Panc1 (cell line): ENCODE measurements around the gene STOML2. TPM values are rescaled to one million over a fixed set of nuclear protein-coding genes. Genes with fewer than 3 reads are reported as not detected.

Experiments
- ATAC-seq: fragments of 200-7000 bp; cut with Tn5 transposase; 2 replicates; pipeline ENCODE4 v1.9.1; 2020; ENCODE audit warnings: mild to moderate bottlenecking, moderate library complexity
- BruUV-seq: library from RNA; stranded (reverse); fragments of 400-500 nt; replicated peaks from 2 replicates; lab custom pipeline; 2021; lab: Mats Ljungman, UMichigan
- CTCF ChIA-PET: fragments of 300-600 bp; sonication (Branson Sonifier 250); formaldehyde crosslinking; loops from one replicate; lab custom pipeline; 2022; ENCODE audit warnings: antibody characterized with exemption; lab: Charles Lee
- POLR2A ChIA-PET: fragments of 300-600 bp; sonication (Branson Sonifier 250); formaldehyde crosslinking; loops from one replicate; lab custom pipeline; 2022; ENCODE audit warnings: antibody characterized with exemption; lab: Charles Lee
- DNase-seq: peaks from one replicate; pipeline ENCODE4 v3.0.0-alpha.2; 2010; ENCODE audit warnings: low read depth, low spot score
- H3K27ac ChIP-seq: 2 replicates; pipeline ENCODE4 v1.5.1; 2011; ENCODE audit warnings: mild to moderate bottlenecking, low read length, inconsistent platforms
- H3K27me3 ChIP-seq: fragments of 200-500 bp; sonication (Bioruptor generic); 2 replicates; pipeline ENCODE4 v1.6.0; 2014; ENCODE audit warnings: low read length, inconsistent platforms; ENCODE audit not compliant: control insufficient read depth, insufficient read depth
- H3K36me3 ChIP-seq: fragments of 200-500 bp; sonication (Bioruptor generic); 2 replicates; pipeline ENCODE4 v1.5.1; 2014; ENCODE audit warnings: inconsistent platforms, mild to moderate bottlenecking, low read length, moderate library complexity; ENCODE audit not compliant: control insufficient read depth, insufficient read depth
- H3K4me1 ChIP-seq: 2 replicates; pipeline ENCODE4 v1.5.1; 2011; ENCODE audit warnings: inconsistent platforms, mild to moderate bottlenecking, low read length, moderate library complexity; ENCODE audit not compliant: control insufficient read depth, insufficient read depth
- H3K4me3 ChIP-seq, 2 experiments: 2 replicates each; pipeline ENCODE4 v1.5.1; 2011 to 2012; ENCODE audit warnings: low read depth in 2 of 2, low read length in 2 of 2, mild to moderate bottlenecking in 2 of 2, inconsistent platforms in 1 of 2, moderate library complexity in 1 of 2
- H3K9me3 ChIP-seq: fragments of 200-500 bp; sonication (Bioruptor generic); 2 replicates; pipeline ENCODE4 v1.5.1; 2014; ENCODE audit warnings: low read depth, mild to moderate bottlenecking, inconsistent platforms, low read length, moderate library complexity; ENCODE audit not compliant: control insufficient read depth, insufficient read depth
- CTCF ChIP-seq: fragments of 450-650 bp; IDR thresholded peaks from 2 replicates; pipeline ENCODE4 v1.5.1; 2017; ENCODE audit warnings: mild to moderate bottlenecking
- POLR2AphosphoS5 ChIP-seq: IDR thresholded peaks from 2 replicates; pipeline ENCODE4 v1.6.1; 2012; ENCODE audit warnings: mild to moderate bottlenecking, low read depth, low read length, moderate library complexity
- SIN3A ChIP-seq: IDR thresholded peaks from 2 replicates; pipeline ENCODE4 v1.6.1; 2012; ENCODE audit warnings: low read depth, mild to moderate bottlenecking, low read length, moderate library complexity, borderline replicate concordance; ENCODE audit not compliant: insufficient read depth
- TCF7L2 ChIP-seq: IDR thresholded peaks from 2 replicates; pipeline ENCODE4 v1.6.1; 2011; ENCODE audit warnings: mild to moderate bottlenecking, low read depth, low read length, inconsistent platforms
- in situ Hi-C: cut with HindIII; loops from 2 replicates; pipeline ENCODE4 v1.10.0; 2016; ENCODE audit warnings: low sequenced_read_pairs, low pct_unique_long_range_greater_than_20kb
- intact Hi-C: fragments of 100-400 bp; cut with micrococcal nuclease; formaldehyde crosslinking; loops from one replicate; pipeline ENCODE4 v1.10.0; 2022; ENCODE audit not compliant: unreplicated experiment
- total RNA-seq: library from RNA; stranded (reverse); gene quantifications from one replicate; pipeline ENCODE4 v1.2.1, GENCODE V29; 2021; ENCODE audit not compliant: unreplicated experiment
- TF ChIP-seq, protein P1 (sequence below), 2 experiments: IDR thresholded peaks; 2 replicates each; pipeline ENCODE4 v1.6.1; 2011 to 2012; ENCODE audit warnings: low read depth in 2 of 2, control low read depth in 1 of 2, low read length in 1 of 2, mild to moderate bottlenecking in 1 of 2, moderate library complexity in 1 of 2; ENCODE audit not compliant: insufficient read depth in 1 of 2

Gene STOML2
- total RNA-seq, 1 experiment from 2014 or later, result 264 TPM

DNA sequence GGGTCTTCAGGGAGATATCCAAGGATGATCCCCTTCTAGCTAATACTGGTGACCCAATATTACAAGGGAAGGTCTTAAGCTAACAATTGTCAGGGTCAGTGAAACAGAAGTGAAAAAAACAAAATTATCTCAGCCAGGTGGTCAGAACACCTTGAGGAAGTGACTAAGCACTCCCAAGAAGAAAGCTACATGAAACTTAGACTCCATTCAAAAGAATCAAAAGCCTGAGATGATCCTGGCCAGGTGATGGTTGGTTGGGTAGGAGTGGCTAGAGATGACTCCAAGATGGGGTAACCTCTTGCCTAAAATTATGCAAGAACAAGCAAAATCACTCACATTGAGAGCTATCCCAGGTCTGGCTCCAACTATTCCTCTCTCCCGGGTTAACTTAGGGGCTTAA is 35.9 kb downstream of the STOML2 start:
- no TSS peak for BruUV-seq
- ChIA-PET POLR2A (interaction anchor here (0.7 kb wide), 1 partner anchor 13 kb away, joined by 4 read pairs; the partner anchor contains the start of gene FANCG), CTCF (no interaction called here)
- no peak for DNase-seq
- no peaks in the 10 kb centered on the region for H3K9me3 ChIP-seq
- H3K4me1 ChIP-seq, result peaks cover 18% of the 10 kb centered on the region
- no peak overlapping the region for H3K27ac ChIP-seq
- no peak for ATAC-seq
- H3K4me3 ChIP-seq, result no peak overlapping the region
- no peak for TF ChIP-seq TCF7L2
- TF ChIP-seq SIN3A, result no peak
- TF ChIP-seq POLR2AphosphoS5, result no peak
- TF ChIP-seq, protein P1, sequence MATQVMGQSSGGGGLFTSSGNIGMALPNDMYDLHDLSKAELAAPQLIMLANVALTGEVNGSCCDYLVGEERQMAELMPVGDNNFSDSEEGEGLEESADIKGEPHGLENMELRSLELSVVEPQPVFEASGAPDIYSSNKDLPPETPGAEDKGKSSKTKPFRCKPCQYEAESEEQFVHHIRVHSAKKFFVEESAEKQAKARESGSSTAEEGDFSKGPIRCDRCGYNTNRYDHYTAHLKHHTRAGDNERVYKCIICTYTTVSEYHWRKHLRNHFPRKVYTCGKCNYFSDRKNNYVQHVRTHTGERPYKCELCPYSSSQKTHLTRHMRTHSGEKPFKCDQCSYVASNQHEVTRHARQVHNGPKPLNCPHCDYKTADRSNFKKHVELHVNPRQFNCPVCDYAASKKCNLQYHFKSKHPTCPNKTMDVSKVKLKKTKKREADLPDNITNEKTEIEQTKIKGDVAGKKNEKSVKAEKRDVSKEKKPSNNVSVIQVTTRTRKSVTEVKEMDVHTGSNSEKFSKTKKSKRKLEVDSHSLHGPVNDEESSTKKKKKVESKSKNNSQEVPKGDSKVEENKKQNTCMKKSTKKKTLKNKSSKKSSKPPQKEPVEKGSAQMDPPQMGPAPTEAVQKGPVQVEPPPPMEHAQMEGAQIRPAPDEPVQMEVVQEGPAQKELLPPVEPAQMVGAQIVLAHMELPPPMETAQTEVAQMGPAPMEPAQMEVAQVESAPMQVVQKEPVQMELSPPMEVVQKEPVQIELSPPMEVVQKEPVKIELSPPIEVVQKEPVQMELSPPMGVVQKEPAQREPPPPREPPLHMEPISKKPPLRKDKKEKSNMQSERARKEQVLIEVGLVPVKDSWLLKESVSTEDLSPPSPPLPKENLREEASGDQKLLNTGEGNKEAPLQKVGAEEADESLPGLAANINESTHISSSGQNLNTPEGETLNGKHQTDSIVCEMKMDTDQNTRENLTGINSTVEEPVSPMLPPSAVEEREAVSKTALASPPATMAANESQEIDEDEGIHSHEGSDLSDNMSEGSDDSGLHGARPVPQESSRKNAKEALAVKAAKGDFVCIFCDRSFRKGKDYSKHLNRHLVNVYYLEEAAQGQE (IDR thresholded peaks at IDR 0.05; ENCODE audit: insufficient read depth in 1 of 2, low read depth in 2 of 2, low read length in 1 of 2), result no peak
- H3K27me3 ChIP-seq, result no peaks in the 10 kb centered on the region
- in situ Hi-C loops, result no loop called here
- intact Hi-C loops, result no loop called here
- H3K36me3 ChIP-seq, result peaks cover 49% of the 10 kb centered on the region

DNA sequence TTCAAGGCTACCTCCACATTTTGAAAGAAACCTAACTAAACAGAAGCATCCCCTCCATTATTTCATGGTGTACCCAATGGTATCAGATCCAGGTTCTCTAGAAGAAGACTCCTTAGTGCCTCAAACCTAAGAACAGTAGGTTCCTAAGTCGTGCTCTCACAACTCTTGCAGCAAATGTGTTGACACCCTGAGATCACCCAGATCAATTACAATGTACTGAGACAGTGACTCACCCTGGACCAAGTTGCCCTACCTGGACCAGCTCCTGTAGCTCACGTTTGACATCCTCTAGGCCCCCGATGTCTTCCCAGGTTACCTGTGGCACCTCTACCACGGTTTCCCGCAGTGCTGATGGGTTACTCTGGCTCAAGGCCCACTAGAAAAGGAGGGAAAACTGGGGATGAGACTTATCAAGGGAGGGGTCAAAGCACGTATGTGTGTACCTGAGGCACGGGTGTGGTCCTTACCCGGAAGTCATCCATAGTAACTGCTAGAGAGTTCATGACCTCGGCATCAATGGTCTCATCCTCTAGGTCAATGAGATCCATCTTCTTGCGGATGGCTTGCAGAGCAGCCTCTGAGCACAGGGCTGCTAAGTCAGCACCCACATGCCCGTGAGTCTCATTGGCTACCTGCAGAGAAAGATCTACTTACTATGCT is 42.3 kb downstream of the STOML2 start:
- H3K27ac ChIP-seq, result no peak overlapping the region
- H3K36me3 ChIP-seq, result peaks cover 82% of the 10 kb centered on the region
- H3K9me3 ChIP-seq, result no peaks in the 10 kb centered on the region
- in situ Hi-C loops, result no loop called here
- TF ChIP-seq CTCF, result no peak
- no peak; the same call in 1 of the 2 replicates for TF ChIP-seq POLR2AphosphoS5
- TF ChIP-seq, protein P1 (IDR thresholded peaks at IDR 0.05; ENCODE audit: insufficient read depth in 1 of 2, low read depth in 2 of 2, low read length in 1 of 2), result no peak
- no peak for TF ChIP-seq TCF7L2
- TF ChIP-seq SIN3A, result no peak
- no peaks in the 10 kb centered on the region for H3K27me3 ChIP-seq
- POLR2A ChIA-PET, result no interaction called here
- no peaks in the 10 kb centered on the region for H3K4me1 ChIP-seq
- intact Hi-C loops, result no loop called here
- DNase-seq, result no peak
- no TSS peak for BruUV-seq
- no peak; the same call in 1 of the 2 replicates for ATAC-seq
- CTCF ChIA-PET, result no interaction called here
- H3K4me3 ChIP-seq, result no peak overlapping the region
